ENCODE data around the gene PRKAG2.

DNA sequence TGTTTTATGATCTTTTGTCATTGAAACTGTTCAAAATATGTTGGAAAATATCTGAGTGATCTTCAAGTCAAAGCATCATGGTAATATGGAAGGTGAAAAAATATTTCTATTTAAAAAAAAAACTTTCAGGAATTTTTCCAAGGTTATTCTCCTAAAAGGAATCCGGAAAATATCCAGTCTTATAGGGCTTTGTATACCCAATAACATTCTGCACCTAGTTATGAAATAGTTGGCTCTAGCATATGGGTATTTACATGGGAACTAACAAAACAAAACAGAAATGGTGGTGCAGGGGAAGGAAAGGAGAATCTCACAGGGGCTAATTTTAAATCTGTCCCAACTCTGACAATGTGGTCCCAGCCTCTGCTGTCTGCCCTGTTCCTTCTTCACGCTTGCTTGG, 190.1 kb downstream of the PRKAG2 start:
- TF ChIP-seq POLR2AphosphoS5 (IDR thresholded peaks at IDR 0.05; ENCODE audit: borderline replicate concordance, low read depth, low read length), result no peak
- no peak for TF ChIP-seq EZH2 (IDR thresholded peaks at IDR 0.05)
- no peak for TF ChIP-seq FOXP2 (optimal IDR thresholded peaks at IDR 0.05; ENCODE audit: control extremely low read depth, extremely low read length, insufficient read depth)

Data from SK-N-MC (cell line).